ENCODE results near the gene HTR3D. TPM values are rescaled to one million over a fixed set of nuclear protein-coding genes. Genes with fewer than 3 reads are reported as not detected.
A peak's percentile ranks its signal among the peaks of the same experiment; 100 is the strongest.

HTR3D gene
- total and polyA plus RNA-seq, 9 of the 15 experiments (the other 6 are each of a cell fraction or from before 2014, with no cell fraction given): not detected

DNA sequence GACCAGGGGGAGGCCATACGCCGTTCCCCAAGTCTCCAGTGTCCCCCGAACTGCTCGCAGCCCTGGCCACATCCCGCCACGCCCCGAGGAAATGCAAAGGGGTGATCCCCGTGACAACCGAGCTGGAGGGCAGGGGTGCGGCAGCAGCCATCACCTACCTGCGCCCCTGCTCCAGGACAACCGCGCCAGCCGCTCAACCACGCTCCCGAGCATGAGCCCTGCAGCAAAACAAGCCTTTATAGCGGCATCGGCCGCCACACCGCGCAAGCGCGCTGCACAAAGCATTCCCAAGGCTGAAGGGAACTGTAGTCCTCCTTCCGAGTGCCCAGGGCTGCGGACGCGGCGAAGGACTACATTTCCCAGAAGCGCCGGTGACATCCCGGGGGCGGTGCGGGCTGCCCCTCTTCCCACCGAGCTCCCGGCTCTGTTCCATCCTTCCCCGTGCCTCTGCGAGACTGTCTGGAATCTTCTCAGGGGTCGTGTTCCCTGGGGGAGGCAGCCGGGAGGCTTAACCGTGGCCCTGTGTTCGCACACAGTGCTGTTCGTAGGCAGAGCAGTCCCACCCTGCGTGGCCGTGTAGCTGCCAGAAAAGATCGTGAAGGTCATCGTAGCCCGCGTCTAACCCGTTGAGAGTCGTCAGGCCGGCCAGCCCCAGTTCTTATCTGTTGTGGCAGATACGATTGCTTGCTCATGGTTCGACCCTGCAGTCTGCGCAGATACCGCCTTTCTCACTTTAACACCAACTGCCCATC is 13.7 kb upstream of the HTR3D start, which contains the start of gene ABCC5 (continued):
- TF ChIP-seq, protein P1, sequence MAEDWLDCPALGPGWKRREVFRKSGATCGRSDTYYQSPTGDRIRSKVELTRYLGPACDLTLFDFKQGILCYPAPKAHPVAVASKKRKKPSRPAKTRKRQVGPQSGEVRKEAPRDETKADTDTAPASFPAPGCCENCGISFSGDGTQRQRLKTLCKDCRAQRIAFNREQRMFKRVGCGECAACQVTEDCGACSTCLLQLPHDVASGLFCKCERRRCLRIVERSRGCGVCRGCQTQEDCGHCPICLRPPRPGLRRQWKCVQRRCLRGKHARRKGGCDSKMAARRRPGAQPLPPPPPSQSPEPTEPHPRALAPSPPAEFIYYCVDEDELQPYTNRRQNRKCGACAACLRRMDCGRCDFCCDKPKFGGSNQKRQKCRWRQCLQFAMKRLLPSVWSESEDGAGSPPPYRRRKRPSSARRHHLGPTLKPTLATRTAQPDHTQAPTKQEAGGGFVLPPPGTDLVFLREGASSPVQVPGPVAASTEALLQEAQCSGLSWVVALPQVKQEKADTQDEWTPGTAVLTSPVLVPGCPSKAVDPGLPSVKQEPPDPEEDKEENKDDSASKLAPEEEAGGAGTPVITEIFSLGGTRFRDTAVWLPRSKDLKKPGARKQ (CRISPR knock-in tag; IDR thresholded peaks at IDR 0.05): no peak
- peak; percentile 89 for TF ChIP-seq EP400 (IDR thresholded peaks at IDR 0.05)
- TF ChIP-seq MAFG (tag; conservative IDR thresholded peaks at IDR 0.05): peak; percentile 69
- TF ChIP-seq BACH1 (tag; IDR thresholded peaks at IDR 0.05): peak; percentile 65
- TF ChIP-seq L3MBTL2 (IDR thresholded peaks at IDR 0.05): peak; percentile 72
- no peak; the same call in 1 of the 2 replicates for TF ChIP-seq FOXJ2 (tag; IDR thresholded peaks at IDR 0.05)
- TF ChIP-seq FIP1L1 (IDR thresholded peaks at IDR 0.05; ENCODE audit: low read depth, low read length, poor library complexity, severe bottlenecking): peak; percentile 65
- no peak for TF ChIP-seq ZNF282 (CRISPR knock-in tag; IDR thresholded peaks at IDR 0.05)
- TF ChIP-seq, protein P2, sequence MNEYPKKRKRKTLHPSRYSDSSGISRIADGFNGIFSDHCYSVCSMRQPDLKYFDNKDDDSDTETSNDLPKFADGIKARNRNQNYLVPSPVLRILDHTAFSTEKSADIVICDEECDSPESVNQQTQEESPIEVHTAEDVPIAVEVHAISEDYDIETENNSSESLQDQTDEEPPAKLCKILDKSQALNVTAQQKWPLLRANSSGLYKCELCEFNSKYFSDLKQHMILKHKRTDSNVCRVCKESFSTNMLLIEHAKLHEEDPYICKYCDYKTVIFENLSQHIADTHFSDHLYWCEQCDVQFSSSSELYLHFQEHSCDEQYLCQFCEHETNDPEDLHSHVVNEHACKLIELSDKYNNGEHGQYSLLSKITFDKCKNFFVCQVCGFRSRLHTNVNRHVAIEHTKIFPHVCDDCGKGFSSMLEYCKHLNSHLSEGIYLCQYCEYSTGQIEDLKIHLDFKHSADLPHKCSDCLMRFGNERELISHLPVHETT (CRISPR knock-in tag; conservative IDR thresholded peaks at IDR 0.05 in 1 of 2, IDR thresholded peaks at IDR 0.05 in 1 of 2): peak in 1 of 2 experiments; percentile 78; a peak in 2 of 4 replicates
- TF ChIP-seq, protein P3, sequence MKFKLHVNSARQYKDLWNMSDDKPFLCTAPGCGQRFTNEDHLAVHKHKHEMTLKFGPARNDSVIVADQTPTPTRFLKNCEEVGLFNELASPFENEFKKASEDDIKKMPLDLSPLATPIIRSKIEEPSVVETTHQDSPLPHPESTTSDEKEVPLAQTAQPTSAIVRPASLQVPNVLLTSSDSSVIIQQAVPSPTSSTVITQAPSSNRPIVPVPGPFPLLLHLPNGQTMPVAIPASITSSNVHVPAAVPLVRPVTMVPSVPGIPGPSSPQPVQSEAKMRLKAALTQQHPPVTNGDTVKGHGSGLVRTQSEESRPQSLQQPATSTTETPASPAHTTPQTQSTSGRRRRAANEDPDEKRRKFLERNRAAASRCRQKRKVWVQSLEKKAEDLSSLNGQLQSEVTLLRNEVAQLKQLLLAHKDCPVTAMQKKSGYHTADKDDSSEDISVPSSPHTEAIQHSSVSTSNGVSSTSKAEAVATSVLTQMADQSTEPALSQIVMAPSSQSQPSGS (CRISPR knock-in tag; IDR thresholded peaks at IDR 0.05): no peak
- TF ChIP-seq, protein P4, sequence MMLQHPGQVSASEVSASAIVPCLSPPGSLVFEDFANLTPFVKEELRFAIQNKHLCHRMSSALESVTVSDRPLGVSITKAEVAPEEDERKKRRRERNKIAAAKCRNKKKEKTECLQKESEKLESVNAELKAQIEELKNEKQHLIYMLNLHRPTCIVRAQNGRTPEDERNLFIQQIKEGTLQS (IDR thresholded peaks at IDR 0.05): peak; percentile 51; the same call in 1 of the 2 replicates
- TF ChIP-seq, protein P4 (CRISPR knock-in tag; conservative IDR thresholded peaks at IDR 0.05): no peak; the same call in 1 of the 2 replicates
- no peak for TF ChIP-seq ZKSCAN1 (IDR thresholded peaks at IDR 0.05; ENCODE audit: low read depth, low read length)
- no peak for TF ChIP-seq PURB (CRISPR knock-in tag; IDR thresholded peaks at IDR 0.05; ENCODE audit: low read depth)
- TF ChIP-seq, protein P5, sequence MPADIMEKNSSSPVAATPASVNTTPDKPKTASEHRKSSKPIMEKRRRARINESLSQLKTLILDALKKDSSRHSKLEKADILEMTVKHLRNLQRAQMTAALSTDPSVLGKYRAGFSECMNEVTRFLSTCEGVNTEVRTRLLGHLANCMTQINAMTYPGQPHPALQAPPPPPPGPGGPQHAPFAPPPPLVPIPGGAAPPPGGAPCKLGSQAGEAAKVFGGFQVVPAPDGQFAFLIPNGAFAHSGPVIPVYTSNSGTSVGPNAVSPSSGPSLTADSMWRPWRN (IDR thresholded peaks at IDR 0.05; ENCODE audit: low read depth): peak; percentile 88
- TF ChIP-seq CCNT2 (IDR thresholded peaks at IDR 0.05; ENCODE audit: borderline replicate concordance, extremely low read depth, insufficient read length, low read depth, low read length): peak; percentile 73
- no peak for TF ChIP-seq ZNF445 (CRISPR knock-in tag; IDR thresholded peaks at IDR 0.05; ENCODE audit: low read depth)
- TF ChIP-seq, protein P6, sequence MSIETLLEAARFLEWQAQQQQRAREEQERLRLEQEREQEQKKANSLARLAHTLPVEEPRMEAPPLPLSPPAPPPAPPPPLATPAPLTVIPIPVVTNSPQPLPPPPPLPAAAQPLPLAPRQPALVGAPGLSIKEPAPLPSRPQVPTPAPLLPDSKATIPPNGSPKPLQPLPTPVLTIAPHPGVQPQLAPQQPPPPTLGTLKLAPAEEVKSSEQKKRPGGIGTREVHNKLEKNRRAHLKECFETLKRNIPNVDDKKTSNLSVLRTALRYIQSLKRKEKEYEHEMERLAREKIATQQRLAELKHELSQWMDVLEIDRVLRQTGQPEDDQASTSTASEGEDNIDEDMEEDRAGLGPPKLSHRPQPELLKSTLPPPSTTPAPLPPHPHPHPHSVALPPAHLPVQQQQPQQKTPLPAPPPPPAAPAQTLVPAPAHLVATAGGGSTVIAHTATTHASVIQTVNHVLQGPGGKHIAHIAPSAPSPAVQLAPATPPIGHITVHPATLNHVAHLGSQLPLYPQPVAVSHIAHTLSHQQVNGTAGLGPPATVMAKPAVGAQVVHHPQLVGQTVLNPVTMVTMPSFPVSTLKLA (conservative IDR thresholded peaks at IDR 0.05): peak; percentile 71 to 85
